ENCODE data around the gene UBE2L5.

The UBE2L5 gene

GRCh38 chr13:30463787-30464495 lies 41.6 kb downstream of the UBE2L5 start:
- TF ChIP-seq CTCF (IDR thresholded peaks at IDR 0.05; ENCODE audit: low read depth, low read length, missing control alignments): no peak
- peak overlapping the region; percentile 72 for H3K4me3 ChIP-seq (ENCODE audit: low read depth, low read length)
- DNase-seq (ENCODE audit: low read depth): no peak
- in situ Hi-C loops (cut with HindIII; ENCODE audit: low sequenced_read_pairs): no loop called here

DNA sequence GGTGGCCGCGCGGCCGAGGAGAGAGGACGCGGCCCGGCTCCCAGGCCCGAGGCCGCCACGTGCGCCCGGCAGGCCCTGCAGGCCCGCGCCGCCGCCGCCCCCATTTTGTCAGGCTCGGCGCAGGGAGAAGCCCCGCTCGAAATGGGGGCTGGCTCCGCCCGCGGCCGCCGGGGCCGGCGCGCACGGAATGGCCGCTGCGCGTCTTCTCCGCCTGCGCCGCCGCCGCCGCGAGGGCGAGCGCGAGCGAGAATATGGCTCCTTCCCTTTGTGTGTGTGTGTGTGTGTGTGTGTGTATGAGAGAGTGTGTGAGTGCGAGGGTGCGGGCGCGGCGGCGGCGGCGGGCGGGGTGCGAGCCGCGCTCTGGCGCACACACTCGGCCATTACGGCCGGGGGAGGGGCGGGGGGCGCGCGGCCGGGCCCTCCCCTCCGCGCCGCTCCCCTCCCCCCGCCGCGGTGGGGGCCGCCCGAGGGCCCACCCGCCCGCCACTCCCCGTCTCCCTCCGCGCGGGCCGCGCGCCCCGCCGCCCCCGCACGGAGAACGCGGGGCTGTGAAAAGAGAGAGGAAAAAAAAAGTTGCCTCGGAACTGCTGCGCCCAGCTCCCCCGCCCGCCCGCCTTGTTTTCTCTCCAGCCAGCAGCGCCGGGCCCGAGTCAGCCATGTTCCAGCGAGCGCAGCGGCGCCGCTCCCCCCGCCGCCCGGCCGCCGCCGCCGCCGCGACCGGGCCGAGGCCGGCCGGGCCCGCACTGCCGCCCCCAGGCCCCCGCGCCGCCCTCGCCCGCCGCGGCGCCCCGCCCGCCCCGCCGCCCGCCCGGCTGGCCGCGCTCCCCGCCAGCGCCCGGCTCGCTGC lies 42.4 kb downstream of the UBE2L5 start:
- H3K4me3 ChIP-seq (ENCODE audit: low read depth, low read length): peak overlapping the region; percentile 72
- no peak for TF ChIP-seq CTCF (IDR thresholded peaks at IDR 0.05; ENCODE audit: low read depth, low read length, missing control alignments)
- in situ Hi-C loops (cut with HindIII; ENCODE audit: low sequenced_read_pairs): no loop called here
- peak; percentile 57 for DNase-seq (ENCODE audit: low read depth)

DNA sequence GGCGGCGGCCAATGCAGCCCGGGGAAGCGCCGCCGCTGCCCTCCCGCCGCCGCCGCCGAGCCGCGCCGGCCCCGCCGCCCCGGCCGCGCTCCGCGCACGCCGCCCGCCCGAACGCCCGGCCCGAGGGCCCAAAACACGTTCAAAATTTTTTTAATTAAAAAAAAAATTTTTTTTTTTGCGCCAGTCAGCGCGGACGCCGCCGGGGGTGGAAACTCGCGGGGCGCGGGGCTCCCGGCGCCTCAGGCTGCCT lies 43.0 kb downstream of the UBE2L5 start:
- in situ Hi-C loops (cut with HindIII; ENCODE audit: low sequenced_read_pairs): no loop called here
- peak overlapping the region; percentile 57 for H3K4me3 ChIP-seq (ENCODE audit: low read depth, low read length)
- TF ChIP-seq CTCF (IDR thresholded peaks at IDR 0.05; ENCODE audit: low read depth, low read length, missing control alignments): no peak

GRCh38 chr13:30465593-30466357 lies 43.5 kb downstream of the UBE2L5 start, which contains the start of gene HMGB1:
TSS of gene HMGB1 (minus strand) at chr13:30465936. CDS start at chr13:30463680, 2,256 bp downstream.
- peak within 1 kb of the TSS; percentile 72 for H3K4me3 ChIP-seq (ENCODE audit: low read depth, low read length)
- TF ChIP-seq CTCF (IDR thresholded peaks at IDR 0.05; ENCODE audit: low read depth, low read length, missing control alignments): no peak
- peak; percentile 98 for DNase-seq (ENCODE audit: low read depth)
- in situ Hi-C loops (cut with HindIII; ENCODE audit: low sequenced_read_pairs): no loop called here

More for the DNA sequence above, 43.0 kb downstream of the UBE2L5 start:
- DNase-seq (ENCODE audit: low read depth): no peak

DNA sequence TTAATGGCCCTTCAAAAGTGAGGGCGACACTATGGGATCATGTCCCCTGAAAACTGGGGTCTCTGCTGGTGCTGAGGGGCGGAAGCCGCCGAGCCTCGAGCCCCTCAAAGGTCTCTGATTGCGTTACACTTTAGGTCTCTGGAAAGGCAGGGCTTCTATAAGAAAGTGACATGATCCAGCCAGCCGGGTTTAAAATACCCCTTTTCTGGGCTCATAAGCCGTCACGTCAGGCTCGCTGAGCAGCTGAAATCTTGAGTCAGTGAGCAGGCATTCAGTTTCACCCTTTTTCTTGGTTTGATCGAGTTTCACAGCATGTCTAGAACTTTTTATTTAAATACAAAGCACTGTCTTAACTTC lies 44.0 kb downstream of the UBE2L5 start:
- no peak for DNase-seq (ENCODE audit: low read depth)
- H3K4me3 ChIP-seq (ENCODE audit: low read depth, low read length): peak overlapping the region; percentile 57
- in situ Hi-C loops (cut with HindIII; ENCODE audit: low sequenced_read_pairs): no loop called here
- TF ChIP-seq CTCF (IDR thresholded peaks at IDR 0.05; ENCODE audit: low read depth, low read length, missing control alignments): no peak

DNA sequence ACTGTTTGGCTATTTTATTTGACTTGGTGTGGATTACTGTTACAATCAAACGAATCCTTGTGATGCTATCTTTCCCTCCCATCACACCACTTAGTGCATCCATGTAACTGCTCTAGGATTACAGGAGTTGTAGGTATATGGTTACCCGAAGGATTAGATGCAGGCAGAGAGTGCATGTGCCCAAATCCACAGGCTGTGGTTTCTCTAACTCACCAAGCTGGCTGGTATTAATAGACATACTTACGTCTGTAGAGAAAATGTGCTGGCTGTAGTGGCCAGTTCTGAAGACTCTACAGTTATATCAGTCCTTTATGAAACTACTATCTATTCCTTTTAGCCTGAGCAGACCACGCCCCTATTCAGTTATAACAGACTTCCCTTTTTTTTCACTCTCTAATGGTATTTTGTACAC lies 44.6 kb downstream of the UBE2L5 start:
- DNase-seq (ENCODE audit: low read depth): no peak
- TF ChIP-seq CTCF (IDR thresholded peaks at IDR 0.05; ENCODE audit: low read depth, low read length, missing control alignments): no peak
- no peak overlapping the region for H3K4me3 ChIP-seq (ENCODE audit: low read depth, low read length)
- in situ Hi-C loops (cut with HindIII; ENCODE audit: low sequenced_read_pairs): no loop called here

All from astrocyte of the cerebellum (primary cell).